ENCODE data around the gene SNRNP25.

The SNRNP25 gene

GRCh38 chr16:77807-78443 is 24.3 kb downstream of the SNRNP25 start, which contains the start of gene MPG:
Gene MPG, plus strand, starts transcription at chr16:78225. Its CDS starts 85 bp downstream, at chr16:78310.
- POLR2A ChIA-PET = no interaction called here
- peaks cover 3 to 72% (median 67%) of the 10 kb centered on the region in 4 experiments for H3K4me1 ChIP-seq (ENCODE audit: control extremely low read depth in 1 of 4, control insufficient read depth in 4 of 4, insufficient read depth in 4 of 4, low read length in 3 of 4)
- CTCF ChIA-PET = interaction anchor here (1.6 to 19.8 kb wide), 2 partner anchors 12 to 14 kb away, joined by 8 to 643 read pairs; no protein-coding TSS in a partner anchor
- DNase-seq = peak; percentile 48 to 56 (median 55)
- peaks cover 2 to 29% (median 20%) of the 10 kb centered on the region in 4 experiments for H3K36me3 ChIP-seq (ENCODE audit: control insufficient read depth in 4 of 4, insufficient read depth in 4 of 4, low read length in 3 of 4)
- H3K27me3 ChIP-seq (replicated peaks in 2 of 5; ENCODE audit: control insufficient read depth in 4 of 5, insufficient read depth in 5 of 5, low read length in 4 of 5) = peaks cover 0 to 7% (median 2%) of the 10 kb centered on the region in 5 experiments
- peak within 1 kb of the TSS; percentile 62 to 89 (median 73) for H3K4me3 ChIP-seq (ENCODE audit: control insufficient read depth in 1 of 7, extremely low read depth in 1 of 7, insufficient read depth in 4 of 7, low read depth in 2 of 7, low read length in 6 of 7)
- peak within 1 kb of the TSS in 1 of 2 experiments; percentile 66 for H3K27ac ChIP-seq (ENCODE audit: insufficient read depth in 1 of 2, low read depth in 1 of 2, low read length in 2 of 2, poor library complexity in 1 of 2, severe bottlenecking in 2 of 2)
- H3K9me3 ChIP-seq (ENCODE audit: control extremely low read depth in 1 of 5, control insufficient read depth in 4 of 5, insufficient read depth in 2 of 5, low read depth in 1 of 5, low read length in 4 of 5) = no peaks in the 10 kb centered on the region
- WGBS (ENCODE audit: insufficient coverage) = under 1% methylated on average over 65 of the region's 83 CpGs

GRCh38 chr16:78444-79150 is 25.0 kb downstream of the SNRNP25 start:
- peak in 1 of 3 donors; percentile 24 for DNase-seq
- Histone ChIP-seq H3K4me1 (ENCODE audit: control extremely low read depth in 1 of 4, control insufficient read depth in 4 of 4, insufficient read depth in 4 of 4, low read length in 3 of 4) (peaks cover 3 to 70% (median 66%) of the 10 kb centered on the region in 4 experiments), H3K9me3 (ENCODE audit: control extremely low read depth in 1 of 5, control insufficient read depth in 4 of 5, insufficient read depth in 2 of 5, low read depth in 1 of 5, low read length in 4 of 5) (no peaks in the 10 kb centered on the region), H3K27ac (ENCODE audit: insufficient read depth in 1 of 2, low read depth in 1 of 2, low read length in 2 of 2, poor library complexity in 1 of 2, severe bottlenecking in 2 of 2) (peak overlapping the region in 1 of 2 experiments; percentile 66), H3K4me3 (ENCODE audit: control insufficient read depth in 1 of 7, extremely low read depth in 1 of 7, insufficient read depth in 4 of 7, low read depth in 2 of 7, low read length in 6 of 7) (peak overlapping the region; percentile 62 to 89 (median 73)), H3K36me3 (ENCODE audit: control insufficient read depth in 4 of 4, insufficient read depth in 4 of 4, low read length in 3 of 4) (peaks cover 2 to 31% (median 22%) of the 10 kb centered on the region in 4 experiments), H3K27me3 (replicated peaks in 2 of 5; ENCODE audit: control insufficient read depth in 4 of 5, insufficient read depth in 5 of 5, low read length in 4 of 5) (peaks cover 0 to 2% (median 0%) of the 10 kb centered on the region in 5 experiments)
- POLR2A ChIA-PET = no interaction called here
- WGBS (ENCODE audit: insufficient coverage) = 9% methylated on average over 32 of the region's 36 CpGs
- CTCF ChIA-PET = interaction anchor here (0.9 to 19.8 kb wide), 5 partner anchors 10 to 28 kb away, joined by 3 to 643 read pairs (median 5); no protein-coding TSS in a partner anchor

GRCh38 chr16:79151-80054 is 25.8 kb downstream of the SNRNP25 start:
- POLR2A ChIA-PET = interaction anchor here (0.6 kb wide), 1 partner anchor 43 kb away, joined by 3 read pairs; no protein-coding TSS in a partner anchor
- no peak overlapping the region for H3K27ac ChIP-seq (ENCODE audit: insufficient read depth in 1 of 2, low read depth in 1 of 2, low read length in 2 of 2, poor library complexity in 1 of 2, severe bottlenecking in 2 of 2)
- no peaks in the 10 kb centered on the region for H3K27me3 ChIP-seq (replicated peaks in 2 of 5; ENCODE audit: control insufficient read depth in 4 of 5, insufficient read depth in 5 of 5, low read length in 4 of 5)
- WGBS (ENCODE audit: insufficient coverage) = 70% methylated on average over 24 of the region's 32 CpGs
- DNase-seq = no peak
- peaks cover 2 to 37% (median 24%) of the 10 kb centered on the region in 4 experiments for H3K36me3 ChIP-seq (ENCODE audit: control insufficient read depth in 4 of 4, insufficient read depth in 4 of 4, low read length in 3 of 4)
- H3K9me3 ChIP-seq (ENCODE audit: control extremely low read depth in 1 of 5, control insufficient read depth in 4 of 5, insufficient read depth in 2 of 5, low read depth in 1 of 5, low read length in 4 of 5) = no peaks in the 10 kb centered on the region
- CTCF ChIA-PET = interaction anchor here (0.9 to 19.8 kb wide), 4 partner anchors 10 to 27 kb away, joined by 3 to 643 read pairs (median 4); no protein-coding TSS in a partner anchor
- H3K4me3 ChIP-seq (ENCODE audit: control insufficient read depth in 1 of 7, extremely low read depth in 1 of 7, insufficient read depth in 4 of 7, low read depth in 2 of 7, low read length in 6 of 7) = peak overlapping the region in 6 of 7 experiments; percentile 62 to 89 (median 76)
- peaks cover 3 to 71% (median 68%) of the 10 kb centered on the region in 4 experiments for H3K4me1 ChIP-seq (ENCODE audit: control extremely low read depth in 1 of 4, control insufficient read depth in 4 of 4, insufficient read depth in 4 of 4, low read length in 3 of 4)

- Histone ChIP-seq H3K9me3 (ENCODE audit: control extremely low read depth in 1 of 5, control insufficient read depth in 4 of 5, insufficient read depth in 2 of 5, low read depth in 1 of 5, low read length in 4 of 5) (no peaks in the 10 kb centered on the region), H3K4me1 (ENCODE audit: control extremely low read depth in 1 of 4, control insufficient read depth in 4 of 4, insufficient read depth in 4 of 4, low read length in 3 of 4) (peaks cover 0 to 68% (median 65%) of the 10 kb centered on the region in 4 experiments), H3K27me3 (replicated peaks in 2 of 5; ENCODE audit: control insufficient read depth in 4 of 5, insufficient read depth in 5 of 5, low read length in 4 of 5) (no peaks in the 10 kb centered on the region), H3K27ac (ENCODE audit: insufficient read depth in 1 of 2, low read depth in 1 of 2, low read length in 2 of 2, poor library complexity in 1 of 2, severe bottlenecking in 2 of 2) (no peak overlapping the region), H3K4me3 (ENCODE audit: control insufficient read depth in 1 of 7, extremely low read depth in 1 of 7, insufficient read depth in 4 of 7, low read depth in 2 of 7, low read length in 6 of 7) (no peak overlapping the region), H3K36me3 (ENCODE audit: control insufficient read depth in 4 of 4, insufficient read depth in 4 of 4, low read length in 3 of 4) (peaks cover 2 to 63% (median 35%) of the 10 kb centered on the region in 4 experiments)
- ChIA-PET POLR2A (no interaction called here), CTCF (interaction anchor here (0.8 to 17.5 kb wide), 4 partner anchors 12 to 18 kb away, joined by 3 to 643 read pairs (median 4); partner anchors contain the start of genes MPG and RHBDF1)
- WGBS (ENCODE audit: insufficient coverage) = 97% methylated on average over 20 of the region's 31 CpGs
- DNase-seq = no peak
Measured at GRCh38 chr16:83060-83603, 29.5 kb downstream of the SNRNP25 start.

GRCh38 chr16:83781-84615 is 30.4 kb downstream of the SNRNP25 start:
- H3K27ac ChIP-seq (ENCODE audit: insufficient read depth in 1 of 2, low read depth in 1 of 2, low read length in 2 of 2, poor library complexity in 1 of 2, severe bottlenecking in 2 of 2) = peak overlapping the region in 1 of 2 experiments; percentile 68
- no peaks in the 10 kb centered on the region for H3K27me3 ChIP-seq (replicated peaks in 2 of 5; ENCODE audit: control insufficient read depth in 4 of 5, insufficient read depth in 5 of 5, low read length in 4 of 5)
- ChIA-PET POLR2A (interaction anchor here (1.0 to 1.5 kb wide), 3 partner anchors 9 to 18 kb away, joined by 3 to 5 read pairs (median 3); no protein-coding TSS in a partner anchor), CTCF (interaction anchor here (0.8 to 17.5 kb wide), 6 partner anchors 10 to 23 kb away, joined by 3 to 643 read pairs (median 4); partner anchors contain the start of genes MPG and RHBDF1)
- 50% methylated on average over 20 of the region's 21 CpGs for WGBS (ENCODE audit: insufficient coverage)
- H3K36me3 ChIP-seq (ENCODE audit: control insufficient read depth in 4 of 4, insufficient read depth in 4 of 4, low read length in 3 of 4) = peaks cover 2 to 71% (median 43%) of the 10 kb centered on the region in 4 experiments
- peak overlapping the region in 2 of 7 experiments; percentile 14 to 38 for H3K4me3 ChIP-seq (ENCODE audit: control insufficient read depth in 1 of 7, extremely low read depth in 1 of 7, insufficient read depth in 4 of 7, low read depth in 2 of 7, low read length in 6 of 7)
- H3K9me3 ChIP-seq (ENCODE audit: control extremely low read depth in 1 of 5, control insufficient read depth in 4 of 5, insufficient read depth in 2 of 5, low read depth in 1 of 5, low read length in 4 of 5) = no peaks in the 10 kb centered on the region
- peak in 2 of 3 donors; percentile 43 to 55 for DNase-seq
- peaks cover 0 to 60% (median 57%) of the 10 kb centered on the region in 4 experiments for H3K4me1 ChIP-seq (ENCODE audit: control extremely low read depth in 1 of 4, control insufficient read depth in 4 of 4, insufficient read depth in 4 of 4, low read length in 3 of 4)

Data from common myeloid progenitor, CD34-positive (primary cell).